K562 (cell line): ENCODE data around the gene FLAD1. TPM values are rescaled to one million over a fixed set of nuclear protein-coding genes. Genes with fewer than 3 reads are reported as not detected.

ENCODE experiments used
- ATAC-seq: fragments of 200-7000 bp; cut with Tn5 transposase; 3 replicates; pipeline ENCODE4 v1.9.1; 2020; ENCODE audit warnings: moderate library complexity
- BruUV-seq: library from RNA; stranded (reverse); fragments of 400-500 nt; replicated peaks from 2 replicates; lab custom pipeline; 2021; lab: Mats Ljungman, UMichigan
- CTCF ChIA-PET: fragments of 300-600 bp; formaldehyde crosslinking; extraction: SDS; loops from one replicate; lab custom pipeline; 2021; ENCODE audit warnings: low intra/inter-chr PET ratio; lab: Yijun Ruan, JAX
- POLR2A ChIA-PET: fragments of 300-600, 350-650 bp; sonication (Branson Sonifier 250); formaldehyde crosslinking; extraction: SDS; loops from one replicate; lab custom pipeline; 2021; ENCODE audit warnings: antibody characterized with exemption, inconsistent platforms; lab: Yijun Ruan, JAX
- DNase-seq, 4 experiments: peaks; one replicate each; pipeline versions ENCODE4 v3.0.0 to v3.0.0-alpha.2; 2011 to 2018; ENCODE audit warnings: low spot score in 3 of 4, mixed read lengths in 3 of 4; ENCODE audit errors: extremely low read depth in 1 of 4
- FAIRE-seq: peaks from 2 replicates; lab custom pipeline; 2011; peaks lifted over from hg19 to GRCh38; lab: Jason Lieb, UNC
- H2AFZ ChIP-seq: 2 replicates; pipeline ENCODE4 v1.6.0; 2011; ENCODE audit warnings: low read depth, low read length, control low read depth, inconsistent platforms
- H3K27ac ChIP-seq: fragments of 200-600 bp; 3 replicates; pipeline ENCODE4 v1.8.0; 2011; ENCODE audit warnings: low read depth, mild to moderate bottlenecking, control low read depth, inconsistent platforms, low read length, moderate library complexity, mixed read lengths; ENCODE audit errors: extremely low read depth
- H3K27me3 ChIP-seq, 2 experiments: fragments of 300-600 bp in 1 of 2; 2 replicates in 1 of 2; 3 replicates in 1 of 2; pipeline versions ENCODE4 v1.6.0 to v1.8.0; 2011; ENCODE audit warnings: inconsistent platforms in 2 of 2, low read length in 2 of 2, mild to moderate bottlenecking in 1 of 2, mixed read lengths in 1 of 2, moderate library complexity in 1 of 2; ENCODE audit not compliant: control insufficient read depth in 2 of 2, insufficient read depth in 2 of 2
- H3K36me3 ChIP-seq: fragments of 300-600 bp; 3 replicates; pipeline ENCODE4 v1.8.0; 2011; ENCODE audit warnings: mild to moderate bottlenecking, low read length, inconsistent platforms; ENCODE audit not compliant: control insufficient read depth, insufficient read depth
- H3K4me1 ChIP-seq, 2 experiments: fragments of 200-600 bp in 1 of 2; replicated peaks in 1 of 2; 2 replicates in 1 of 2; 3 replicates in 1 of 2; pipeline versions ENCODE4 v1.5.1 to v1.8.0; 2011; ENCODE audit warnings: inconsistent platforms in 2 of 2, low read length in 2 of 2, mild to moderate bottlenecking in 1 of 2, mixed read lengths in 1 of 2, moderate library complexity in 1 of 2; ENCODE audit not compliant: control insufficient read depth in 2 of 2, insufficient read depth in 2 of 2
- H3K4me2 ChIP-seq: 2 replicates; pipeline ENCODE4 v1.6.1; 2011; ENCODE audit warnings: low read length, control low read depth, inconsistent platforms, mixed read lengths; ENCODE audit not compliant: insufficient read depth
- H3K4me3 ChIP-seq: fragments of 200-600 bp; sonication (generic), shearing (Covaris generic); 2 replicates; pipeline ENCODE4 v1.5.1; 2016; ENCODE audit warnings: control low read depth, inconsistent platforms
- H3K79me2 ChIP-seq: fragments of 200-600 bp; 3 replicates; pipeline ENCODE4 v1.8.0; 2011; ENCODE audit warnings: low read length, inconsistent platforms; ENCODE audit not compliant: control insufficient read depth, insufficient read depth
- H3K9ac ChIP-seq, 2 experiments: 2 replicates each; pipeline versions ENCODE4 v1.6.0 to v1.6.1; 2011; ENCODE audit warnings: low read depth in 2 of 2, low read length in 2 of 2, control low read depth in 1 of 2, inconsistent platforms in 1 of 2, mild to moderate bottlenecking in 1 of 2, mixed read lengths in 1 of 2; ENCODE audit not compliant: insufficient read depth in 1 of 2
- H3K9me1 ChIP-seq: one replicate; pipeline ENCODE4 v1.6.0; 2011; ENCODE audit warnings: inconsistent platforms, mild to moderate bottlenecking, low read length, moderate library complexity; ENCODE audit not compliant: control insufficient read depth, insufficient read depth
- H3K9me3 ChIP-seq: replicated peaks from 2 replicates; pipeline ENCODE4 v1.5.1; 2011; ENCODE audit warnings: low read depth, low read length, inconsistent platforms; ENCODE audit not compliant: control insufficient read depth, insufficient read depth
- H4K20me1 ChIP-seq: replicated peaks from 2 replicates; pipeline ENCODE4 v1.6.1; 2011; ENCODE audit warnings: low read length, inconsistent platforms, mixed read lengths; ENCODE audit not compliant: control insufficient read depth, insufficient read depth
- BCOR ChIP-seq: fragments of 450-650 bp; IDR thresholded peaks from 2 replicates; pipeline ENCODE4 v1.6.1; 2016
- CBFB ChIP-seq: sonication (generic); formaldehyde crosslinking; IDR thresholded peaks from 2 replicates; pipeline ENCODE4 v1.4.0; 2020; ENCODE audit warnings: mild to moderate bottlenecking, missing genetic modification reagents
- ELF4 ChIP-seq: fragments of 450-650 bp; formaldehyde crosslinking; IDR thresholded peaks from 2 replicates; pipeline ENCODE4 v1.4.0; 2022; ENCODE audit warnings: missing genetic modification characterization
- KDM1A ChIP-seq, 2 experiments: fragments of 450-650 bp; IDR thresholded peaks; 2 replicates each; pipeline ENCODE4 v1.6.1; 2016; ENCODE audit warnings: mild to moderate bottlenecking in 2 of 2
- MTA2 ChIP-seq: fragments of 450-650 bp; IDR thresholded peaks from 2 replicates; pipeline ENCODE4 v1.6.1; 2016; ENCODE audit warnings: low read depth
- POLR2AphosphoS2 ChIP-seq: IDR thresholded peaks from 2 replicates; pipeline ENCODE4 v1.6.1; 2012; ENCODE audit warnings: low read length, improper control_type of control experiment
- RBM22 ChIP-seq: fragments of 200-400 bp; formaldehyde crosslinking; IDR thresholded peaks from 2 replicates; pipeline ENCODE4 v1.6.1; 2018; ENCODE audit warnings: low read length, low read depth; ENCODE audit not compliant: poor library complexity, severe bottlenecking
- RBM25 ChIP-seq: fragments of 200-400 bp; formaldehyde crosslinking; IDR thresholded peaks from 2 replicates; pipeline ENCODE4 v1.6.1; 2018; ENCODE audit warnings: low read length, low read depth, moderate library complexity; ENCODE audit not compliant: severe bottlenecking
- SLC30A9 ChIP-seq: fragments of 250-450 bp; sonication (Bioruptor Pico); IDR thresholded peaks from 2 replicates; pipeline ENCODE4 v1.8.0; 2022; ENCODE audit warnings: mild to moderate bottlenecking, moderate library complexity
- SMARCA5 ChIP-seq: fragments of 450-650 bp; IDR thresholded peaks from 2 replicates; pipeline ENCODE4 v1.6.1; 2016
- WHSC1 ChIP-seq: IDR thresholded peaks from one replicate; pipeline ENCODE4 v1.6.1; 2012; ENCODE audit warnings: low read length, control low read depth, inconsistent platforms
- ZNF121 ChIP-seq: sonication (generic); formaldehyde crosslinking; conservative IDR thresholded peaks from 2 replicates; pipeline ENCODE4 v1.8.0; 2022; ENCODE audit warnings: missing genetic modification reagents
- ZNF707 ChIP-seq: fragments of 250-450 bp; sonication (Bioruptor Pico); conservative IDR thresholded peaks from 2 replicates; pipeline ENCODE4 v1.8.0; 2022; ENCODE audit warnings: inconsistent platforms, mild to moderate bottlenecking, moderate library complexity
- WGBS: fragments of 100-300 bp; shearing (Covaris generic); methylation state at CpG from one replicate; pipeline ENCODE4 v1.1.6; 2016; ENCODE audit warnings: low coverage, mixed read lengths; ENCODE audit not compliant: insufficient coverage; ENCODE audit errors: missing lambda C conversion rate; 5-methylcytosine and 5-hydroxymethylcytosine counted together
- in situ Hi-C: fragments of 300-500 bp; cut with MboI; formaldehyde crosslinking; loops from 4 replicates; pipeline ENCODE4 v1.15.0; 2018; ENCODE audit warnings: inconsistent platforms, mixed read lengths
- intact Hi-C: fragments of 100-400 bp; cut with micrococcal nuclease; formaldehyde crosslinking; loops from 2 replicates; pipeline ENCODE4 v1.14.2; 2022
- polyA plus RNA-seq, 8 experiments: library from polyadenylated mRNA; depleted of rRNA in 4 of 8; stranded (reverse) in 5 of 8; unstranded in 3 of 8; fragments of >200 nt; fragmentation: Nextera tagmentation in 2 of 8; fragmentation: Illumina TruSeq in 1 of 8; extraction: Ambion mirVana in 2 of 8; extraction: Trizol in 1 of 8; gene quantifications; 2 replicates each; pipeline versions ENCODE4 v1.2.1 to v1.2.3, GENCODE V29; 2011 to 2014; ENCODE audit warnings: inconsistent platforms in 1 of 8, missing spikeins in 1 of 8
- total RNA-seq, 7 experiments: library from RNA; depleted of rRNA in 6 of 7; stranded (reverse); fragments of >200 nt in 6 of 7; fragmentation: Illumina TruSeq in 2 of 7; extraction: Trizol in 2 of 7; gene quantifications; 2 replicates each; pipeline versions ENCODE4 v1.2.1 to v1.2.3, GENCODE V29; 2011 to 2021; ENCODE audit warnings: low replicate concordance in 1 of 7
- TF ChIP-seq, protein P1 (sequence below): fragments of 450-650 bp; formaldehyde crosslinking; IDR thresholded peaks from 2 replicates; pipeline ENCODE4 v1.4.0; 2020; ENCODE audit warnings: mild to moderate bottlenecking, mixed read lengths
- TF ChIP-seq, protein P2 (sequence below): fragments of 250-450 bp; sonication (Bioruptor Pico); IDR thresholded peaks from 2 replicates; pipeline ENCODE4 v1.5.0; 2021; ENCODE audit warnings: mild to moderate bottlenecking, borderline replicate concordance

FLAD1 gene
- total and polyA plus RNA-seq, 9 of the 15 experiments (the other 6 are each of a cell fraction or from before 2014, with no cell fraction given) = 24.9 to 85.8 (median 67.0) TPM

DNA sequence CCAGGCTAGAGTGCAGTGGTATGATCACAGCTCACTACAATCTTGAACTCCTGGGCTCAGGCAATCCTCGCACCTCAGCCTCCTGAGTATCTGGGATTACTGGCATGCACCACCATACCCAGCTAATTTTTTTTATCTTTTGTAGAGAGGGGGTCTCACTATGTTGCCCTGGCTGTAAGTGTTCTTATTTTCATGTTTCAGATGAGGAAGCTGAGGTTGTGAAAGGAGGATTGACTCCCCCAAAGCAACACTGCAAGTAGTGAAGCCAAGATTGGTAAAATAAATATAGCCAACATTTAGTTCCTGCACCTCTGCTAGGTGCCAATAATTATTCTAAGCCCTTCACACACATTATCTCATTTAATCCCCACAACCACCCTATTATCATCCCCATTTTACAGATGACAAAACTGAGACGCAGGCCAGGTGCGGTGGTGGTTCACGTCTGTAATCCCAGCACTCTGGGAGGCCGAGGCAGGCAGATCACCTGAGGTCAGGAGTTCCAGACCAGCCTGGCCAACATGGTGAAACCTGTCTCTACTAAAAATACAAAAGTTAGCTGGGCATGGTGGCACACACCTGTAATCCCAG, 48.7 kb upstream of the FLAD1 start:
- Histone ChIP-seq H3K36me3 (no peaks in the 10 kb centered on the region), H4K20me1 (no peaks in the 10 kb centered on the region), H3K9me3 (no peaks in the 10 kb centered on the region), H3K9me1 (no peaks in the 10 kb centered on the region), H3K79me2 (peaks cover 3% of the 10 kb centered on the region; the same call in 1 of the 3 replicates), H3K27me3 (no peaks in the 10 kb centered on the region), H3K4me2 (no peak overlapping the region), H3K4me3 (no peak overlapping the region), H2AFZ (no peak overlapping the region), H3K9ac (no peak overlapping the region), H3K4me1 (peaks cover 15 to 20% of the 10 kb centered on the region in 2 experiments; a peak in 4 of 5 replicates), H3K27ac (no peak overlapping the region)
- ChIA-PET POLR2A (interaction anchor here (0.7 kb wide), 1 partner anchor 579 kb away, joined by 4 read pairs; no protein-coding TSS in a partner anchor), CTCF (no interaction called here)
- FAIRE-seq (no peak), ATAC-seq (no peak), DNase-seq (no peak)
- intact Hi-C loops = no loop called here
- WGBS = 93% methylated on average over 5 of the region's 5 CpGs
- in situ Hi-C loops = no loop called here
- no TSS peak for BruUV-seq
- TF ChIP-seq ELF4 (CRISPR knock-in tag) (no peak), CBFB (no peak), RBM22 (no peak), WHSC1 (no peak), SLC30A9 (CRISPR knock-in tag) (no peak), KDM1A (IDR thresholded peaks at IDR 0.05) (peak; percentile 14 to 20; a peak in 1 of 4 replicates), MTA2 (no peak), ZNF121 (peak; percentile 58), SMARCA5 (peak; percentile 39; the same call in 1 of the 2 replicates), POLR2AphosphoS2 (no peak), ZNF707 (CRISPR knock-in tag) (no peak), BCOR (peak; percentile 85), RBM25 (peak; percentile 40)
- TF ChIP-seq, protein P1, sequence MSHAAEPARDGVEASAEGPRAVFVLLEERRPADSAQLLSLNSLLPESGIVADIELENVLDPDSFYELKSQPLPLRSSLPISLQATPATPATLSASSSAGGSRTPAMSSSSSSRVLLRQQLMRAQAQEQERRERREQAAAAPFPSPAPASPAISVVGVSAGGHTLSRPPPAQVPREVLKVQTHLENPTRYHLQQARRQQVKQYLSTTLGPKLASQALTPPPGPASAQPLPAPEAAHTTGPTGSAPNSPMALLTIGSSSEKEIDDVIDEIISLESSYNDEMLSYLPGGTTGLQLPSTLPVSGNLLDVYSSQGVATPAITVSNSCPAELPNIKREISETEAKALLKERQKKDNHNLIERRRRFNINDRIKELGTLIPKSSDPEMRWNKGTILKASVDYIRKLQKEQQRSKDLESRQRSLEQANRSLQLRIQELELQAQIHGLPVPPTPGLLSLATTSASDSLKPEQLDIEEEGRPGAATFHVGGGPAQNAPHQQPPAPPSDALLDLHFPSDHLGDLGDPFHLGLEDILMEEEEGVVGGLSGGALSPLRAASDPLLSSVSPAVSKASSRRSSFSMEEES (CRISPR knock-in tag) = no peak
- TF ChIP-seq, protein P2, sequence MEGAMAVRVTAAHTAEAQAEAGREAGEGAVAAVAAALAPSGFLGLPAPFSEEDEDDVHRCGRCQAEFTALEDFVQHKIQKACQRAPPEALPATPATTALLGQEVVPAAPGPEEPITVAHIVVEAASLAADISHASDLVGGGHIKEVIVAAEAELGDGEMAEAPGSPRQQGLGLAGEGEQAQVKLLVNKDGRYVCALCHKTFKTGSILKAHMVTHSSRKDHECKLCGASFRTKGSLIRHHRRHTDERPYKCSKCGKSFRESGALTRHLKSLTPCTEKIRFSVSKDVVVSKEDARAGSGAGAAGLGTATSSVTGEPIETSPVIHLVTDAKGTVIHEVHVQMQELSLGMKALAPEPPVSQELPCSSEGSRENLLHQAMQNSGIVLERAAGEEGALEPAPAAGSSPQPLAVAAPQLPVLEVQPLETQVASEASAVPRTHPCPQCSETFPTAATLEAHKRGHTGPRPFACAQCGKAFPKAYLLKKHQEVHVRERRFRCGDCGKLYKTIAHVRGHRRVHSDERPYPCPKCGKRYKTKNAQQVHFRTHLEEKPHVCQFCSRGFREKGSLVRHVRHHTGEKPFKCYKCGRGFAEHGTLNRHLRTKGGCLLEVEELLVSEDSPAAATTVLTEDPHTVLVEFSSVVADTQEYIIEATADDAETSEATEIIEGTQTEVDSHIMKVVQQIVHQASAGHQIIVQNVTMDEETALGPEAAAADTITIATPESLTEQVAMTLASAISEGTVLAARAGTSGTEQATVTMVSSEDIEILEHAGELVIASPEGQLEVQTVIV (CRISPR knock-in tag) = no peak
